GM19025 (cell line): ENCODE data around the gene TECTB.

ENCODE experiments used
- ATAC-seq: cut with Tn5 transposase; IDR thresholded peaks from one replicate; pipeline ENCODE4 v1.9.1; 2021; ENCODE audit warnings: mild to moderate bottlenecking, low read depth, moderate library complexity; ENCODE audit not compliant: unreplicated experiment

Gene TECTB

DNA sequence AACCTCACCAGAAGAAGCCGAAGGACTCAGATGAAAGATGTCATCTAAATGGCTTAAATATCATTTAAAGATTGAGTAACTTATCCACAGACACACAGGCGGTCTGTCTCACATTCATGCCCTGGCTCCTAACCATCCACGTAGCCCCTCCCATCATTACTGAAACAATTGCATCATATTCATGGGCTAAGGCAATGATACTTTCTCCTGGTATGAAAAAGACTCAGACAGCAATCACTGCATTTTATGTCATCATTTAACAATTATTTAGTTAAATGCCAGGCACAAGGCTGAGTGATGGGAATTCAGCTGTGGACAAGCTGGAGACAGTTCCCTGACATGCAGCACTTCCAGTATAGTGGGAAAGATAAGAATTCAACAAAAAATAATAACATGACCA lies 11.2 kb upstream of the TECTB start:
- no peak for ATAC-seq

DNA sequence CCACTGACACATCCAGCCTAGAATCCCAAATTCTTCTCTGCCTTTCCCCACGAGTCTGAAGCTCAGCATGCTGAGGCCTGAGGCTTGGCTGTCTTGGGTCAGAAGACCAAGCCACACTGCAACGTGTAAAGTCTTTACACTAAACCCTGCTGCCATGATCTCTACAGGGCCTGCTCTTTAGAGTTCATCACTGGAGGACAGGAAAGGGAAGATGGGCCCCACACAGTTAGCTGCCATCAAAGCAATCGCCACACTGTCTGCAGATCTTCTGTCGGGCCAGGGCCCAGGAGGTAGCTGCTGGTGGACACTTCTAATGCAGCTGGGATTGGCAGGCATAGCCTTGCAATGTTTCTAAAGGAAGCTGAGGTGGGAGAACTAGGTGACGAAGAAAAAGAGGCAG lies 8.4 kb upstream of the TECTB start:
- no peak for ATAC-seq

DNA sequence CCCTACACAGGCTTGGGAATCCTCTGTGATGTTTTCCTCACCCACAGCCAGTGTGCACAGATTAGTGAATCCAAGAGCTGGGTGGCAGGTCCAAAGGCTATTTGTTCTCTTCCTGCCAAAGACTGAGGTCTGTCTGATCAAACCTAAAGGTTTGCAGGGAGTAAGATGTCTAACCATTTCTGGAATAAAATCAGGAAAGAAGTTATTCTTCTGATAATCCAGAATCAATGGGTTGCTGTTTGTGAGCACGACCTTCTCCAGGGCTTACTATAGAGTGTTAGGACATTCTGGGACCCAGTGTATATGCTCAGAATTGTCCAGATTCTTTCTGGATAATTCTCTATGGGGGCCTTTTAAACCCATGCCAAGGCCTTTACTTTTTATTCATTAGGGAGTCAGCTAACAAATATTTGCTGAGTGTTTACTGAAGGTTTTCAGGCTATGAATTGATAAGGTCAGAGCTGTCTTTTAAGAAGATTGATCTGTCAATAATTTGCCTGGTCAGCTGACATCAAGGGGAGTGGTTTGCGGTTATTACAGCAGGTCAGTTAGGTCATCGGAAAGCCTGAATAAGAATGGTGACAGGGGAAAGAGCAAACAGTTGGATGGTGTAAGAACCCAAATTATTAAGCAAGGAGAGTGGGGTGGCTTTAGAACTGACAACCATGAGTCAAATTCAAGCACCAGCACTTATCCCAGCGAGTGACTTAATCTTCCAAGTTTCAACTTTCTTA lies 7.5 kb upstream of the TECTB start:
- no peak for ATAC-seq

DNA sequence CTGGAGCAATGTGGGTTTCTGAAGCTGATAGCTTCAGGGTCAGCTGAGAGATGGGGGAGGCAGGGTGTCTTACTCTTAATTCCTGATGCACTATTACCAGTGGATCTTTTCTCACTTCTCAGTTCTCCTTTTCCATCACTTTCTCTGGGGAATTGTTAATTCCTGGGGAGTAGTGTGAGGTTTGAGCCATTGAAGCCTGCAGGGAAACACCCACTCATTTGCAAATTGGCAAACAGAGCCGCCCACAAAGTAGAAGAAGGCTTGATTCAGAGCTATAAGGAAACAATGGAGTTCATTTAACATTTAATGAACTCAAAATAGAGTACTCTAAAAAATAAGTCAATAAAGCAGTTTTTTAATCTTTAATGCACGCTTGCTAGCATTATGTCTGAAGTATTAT lies 4.3 kb upstream of the TECTB start:
- ATAC-seq: no peak

DNA sequence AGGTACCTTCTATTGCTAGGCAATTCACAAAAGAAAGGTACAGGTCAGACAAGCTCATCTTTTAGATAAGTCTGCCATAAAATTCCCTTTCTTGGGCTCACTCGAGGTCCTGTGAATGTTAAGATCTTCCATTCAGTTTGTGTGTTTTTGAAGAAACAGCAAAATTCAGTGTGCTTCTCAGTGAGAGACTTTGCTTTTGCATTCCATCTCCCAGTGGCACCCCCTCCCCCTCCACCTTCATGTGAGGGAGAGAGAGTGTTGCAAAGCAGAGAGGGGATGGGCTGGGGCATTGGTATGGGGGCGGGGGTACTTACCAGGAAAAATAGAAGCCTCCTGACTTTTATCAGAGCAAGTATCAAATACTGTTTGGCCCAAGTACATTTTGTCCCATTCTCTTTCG lies 3.8 kb upstream of the TECTB start:
- ATAC-seq: no peak

DNA sequence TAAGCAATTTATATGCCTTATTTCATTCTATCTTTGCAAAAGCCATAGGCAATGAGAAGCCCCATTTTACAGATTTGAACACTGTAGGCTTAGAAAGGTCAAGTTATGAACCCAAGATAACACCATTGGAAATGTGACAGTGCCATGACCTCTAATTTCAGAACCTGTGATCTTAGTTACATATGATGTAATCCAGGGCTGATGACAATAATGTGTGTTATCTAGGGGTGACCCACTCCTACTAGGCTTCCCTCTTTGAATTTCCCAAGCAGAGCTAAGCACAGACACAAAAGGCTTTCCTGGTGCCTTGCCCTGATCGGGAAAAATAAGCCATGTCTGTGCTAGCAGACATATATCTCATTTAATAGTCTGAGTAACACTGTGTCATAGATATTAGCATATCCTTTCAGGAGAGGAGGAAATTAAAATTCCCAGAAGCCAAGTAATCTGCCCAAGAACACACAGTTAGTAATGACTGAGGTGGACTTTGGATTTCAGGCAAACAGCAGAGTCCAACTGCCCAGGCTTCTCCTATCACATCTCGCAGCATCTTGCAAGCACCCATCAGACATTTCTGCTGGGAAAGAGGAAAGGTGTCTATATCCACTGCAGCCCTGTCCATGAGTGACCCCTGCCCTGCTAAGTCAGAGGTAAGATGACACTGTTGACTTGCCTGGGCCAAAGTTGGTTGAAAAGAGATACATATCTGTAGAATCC lies 2.8 kb upstream of the TECTB start:
- ATAC-seq: no peak

DNA sequence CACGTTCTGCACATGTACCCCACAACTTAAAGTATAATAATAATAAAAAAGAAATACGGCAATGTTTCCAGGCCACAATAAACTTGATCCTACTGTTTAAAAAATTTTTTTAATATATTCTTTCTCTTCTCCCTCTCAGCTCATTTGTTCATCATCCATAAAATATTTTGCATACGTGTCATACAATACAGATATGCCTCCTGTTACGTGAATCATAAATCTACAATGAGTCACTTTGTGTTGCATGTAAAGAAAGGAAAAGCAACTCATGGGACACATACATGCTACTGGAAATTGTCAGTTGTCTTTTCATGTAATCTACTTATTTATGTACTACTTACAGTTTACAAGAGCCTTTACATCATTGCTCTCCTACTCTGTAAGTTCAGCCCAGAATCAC lies 1.1 kb upstream of the TECTB start:
- ATAC-seq: no peak

DNA sequence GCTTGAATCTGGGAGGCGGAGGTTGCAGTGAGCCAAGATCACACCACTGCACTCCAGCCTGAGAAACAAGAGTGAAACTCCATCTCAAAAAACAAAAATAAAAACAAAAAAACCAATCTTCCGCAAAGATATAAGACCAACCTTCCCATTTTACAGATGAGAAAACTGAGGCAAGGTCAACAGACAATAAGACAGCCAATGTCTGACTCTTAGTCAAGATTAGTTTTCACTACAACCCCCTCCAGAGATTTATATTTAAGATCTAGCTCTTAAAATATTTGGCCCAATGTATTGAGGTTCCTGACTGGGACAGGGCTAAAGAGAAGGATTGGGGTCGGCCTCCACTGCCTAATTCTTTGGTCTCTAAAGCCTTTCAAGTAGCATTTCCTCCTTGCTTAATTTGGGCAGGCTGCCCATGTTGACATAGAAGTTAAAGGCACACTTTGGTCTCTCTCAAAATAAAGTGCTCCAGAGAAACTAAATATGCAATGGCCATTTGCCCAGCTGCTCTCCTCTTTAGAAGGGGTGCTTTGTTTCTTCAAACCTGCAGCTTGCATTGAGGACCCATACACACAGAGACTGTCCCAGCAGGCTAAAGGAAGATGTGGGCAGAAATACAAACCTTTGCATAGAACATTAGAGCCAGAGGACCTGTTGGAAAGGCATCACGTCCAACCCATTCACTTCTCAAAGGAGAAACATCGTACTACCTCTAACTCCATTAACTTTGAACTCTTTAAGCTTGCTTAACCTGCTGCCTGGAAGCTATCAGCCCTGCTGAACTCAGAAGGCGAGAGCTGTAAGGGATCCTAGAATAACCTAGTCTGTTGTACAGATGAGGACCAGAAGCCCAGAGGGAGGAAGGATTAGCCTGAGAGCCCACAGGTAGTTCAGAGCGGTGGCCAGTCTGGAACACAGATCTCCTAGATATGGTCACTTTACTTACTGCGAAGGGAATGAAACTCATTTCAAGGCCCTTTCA lies 3.9 kb downstream of the TECTB start:
- no peak for ATAC-seq

DNA sequence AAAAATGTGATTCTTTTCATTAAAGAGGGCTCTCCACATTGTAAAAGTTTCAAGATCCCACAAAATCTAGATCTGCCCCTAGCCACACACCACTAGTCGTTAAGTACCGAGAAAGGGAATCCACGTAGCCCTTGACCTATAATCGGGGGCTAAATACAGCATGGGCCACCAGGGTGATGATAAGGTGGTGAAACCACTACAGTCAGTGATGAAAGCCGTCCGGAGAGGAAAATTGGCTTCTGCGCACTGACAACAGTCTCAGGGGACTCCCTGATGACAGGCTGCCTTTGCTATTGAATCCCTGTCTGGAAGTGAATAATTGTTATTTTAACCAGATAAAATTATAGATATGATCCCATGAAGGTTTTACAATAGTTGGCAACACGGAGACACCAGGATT lies 4.6 kb downstream of the TECTB start:
- ATAC-seq: no peak

DNA sequence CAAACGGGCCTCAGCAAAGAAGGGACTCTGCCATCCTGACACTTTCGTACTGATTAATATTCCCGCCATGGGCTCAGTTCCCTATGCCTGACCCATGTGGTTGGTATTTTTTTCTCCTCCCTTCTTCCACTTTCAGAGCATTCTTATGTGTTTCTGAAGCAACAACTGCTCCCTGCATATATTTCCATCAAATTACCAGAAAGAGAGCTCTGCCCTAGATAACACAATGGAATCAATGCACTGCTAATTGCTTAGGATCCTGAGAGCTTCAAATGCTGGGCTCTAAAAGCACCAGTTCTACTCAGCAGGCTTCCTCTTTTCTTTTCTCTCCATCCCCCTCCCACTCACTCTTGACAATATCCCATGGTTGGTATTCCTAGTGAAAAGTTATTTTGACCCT lies 5.3 kb downstream of the TECTB start:
- ATAC-seq: no peak

DNA sequence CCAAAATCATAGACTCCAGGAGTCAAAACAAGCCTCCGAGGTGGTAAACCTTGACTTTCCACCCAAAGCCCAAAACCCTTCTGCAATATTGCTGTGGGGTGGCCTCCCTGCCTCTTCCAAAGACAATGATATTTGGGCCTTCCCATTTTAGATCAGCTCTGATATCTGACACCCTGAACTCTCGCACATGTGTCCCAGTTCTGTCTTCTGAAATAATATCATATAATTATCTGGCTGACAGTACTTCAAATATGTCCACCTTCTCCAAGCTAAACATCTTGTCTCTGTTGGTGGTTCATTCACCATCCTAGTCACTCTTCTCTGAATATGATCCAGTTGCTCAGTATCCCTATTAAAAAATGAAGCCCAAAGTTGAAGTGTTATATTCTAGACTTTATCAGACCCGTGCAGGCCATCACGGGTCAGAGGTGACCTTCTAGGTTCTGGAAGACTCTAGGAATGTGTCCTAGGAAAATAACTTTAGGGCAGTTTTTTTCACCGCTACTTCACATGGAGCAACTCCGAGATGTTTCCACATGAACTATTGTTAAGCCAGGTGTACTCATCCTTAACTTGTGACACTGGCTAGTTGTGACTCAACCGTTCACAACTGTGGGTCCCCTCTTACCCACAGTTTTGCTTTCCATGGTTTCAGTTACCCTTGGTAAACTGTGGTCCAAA lies 6.3 kb downstream of the TECTB start:
- no peak for ATAC-seq

DNA sequence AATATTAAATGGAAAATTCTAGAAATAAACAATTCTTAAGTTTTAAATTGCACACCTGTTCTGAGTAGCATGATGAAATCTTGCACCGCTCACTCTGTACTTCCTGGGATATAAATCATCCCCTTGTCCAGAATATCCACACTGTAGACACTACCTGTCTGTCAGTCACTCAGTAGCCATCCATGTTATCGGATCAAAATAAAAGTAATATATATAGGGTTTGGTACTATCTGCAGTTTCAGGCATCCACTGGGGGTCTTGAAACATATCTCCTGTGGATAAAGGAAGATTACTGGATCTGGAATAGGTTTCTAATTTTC lies 6.8 kb downstream of the TECTB start:
- no peak for ATAC-seq

DNA sequence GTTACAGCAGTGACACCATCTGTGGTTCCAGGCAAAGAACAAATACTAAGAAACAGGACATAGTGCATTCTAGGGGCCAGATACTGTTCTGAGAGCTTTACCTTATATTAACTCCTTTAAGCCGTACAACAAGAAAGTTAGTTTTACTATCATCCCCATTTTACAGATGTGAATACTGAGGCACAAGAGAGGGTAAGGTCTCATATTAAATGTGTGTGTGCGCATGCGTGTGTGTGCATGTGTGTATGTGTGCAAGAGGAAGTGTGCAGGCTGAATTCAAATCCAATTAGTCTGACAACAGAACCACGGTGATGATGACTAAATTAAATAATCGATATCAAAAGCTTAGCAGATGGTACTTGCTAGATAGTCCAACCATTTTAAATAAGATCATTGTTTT lies 11.0 kb downstream of the TECTB start:
- no peak for ATAC-seq

DNA sequence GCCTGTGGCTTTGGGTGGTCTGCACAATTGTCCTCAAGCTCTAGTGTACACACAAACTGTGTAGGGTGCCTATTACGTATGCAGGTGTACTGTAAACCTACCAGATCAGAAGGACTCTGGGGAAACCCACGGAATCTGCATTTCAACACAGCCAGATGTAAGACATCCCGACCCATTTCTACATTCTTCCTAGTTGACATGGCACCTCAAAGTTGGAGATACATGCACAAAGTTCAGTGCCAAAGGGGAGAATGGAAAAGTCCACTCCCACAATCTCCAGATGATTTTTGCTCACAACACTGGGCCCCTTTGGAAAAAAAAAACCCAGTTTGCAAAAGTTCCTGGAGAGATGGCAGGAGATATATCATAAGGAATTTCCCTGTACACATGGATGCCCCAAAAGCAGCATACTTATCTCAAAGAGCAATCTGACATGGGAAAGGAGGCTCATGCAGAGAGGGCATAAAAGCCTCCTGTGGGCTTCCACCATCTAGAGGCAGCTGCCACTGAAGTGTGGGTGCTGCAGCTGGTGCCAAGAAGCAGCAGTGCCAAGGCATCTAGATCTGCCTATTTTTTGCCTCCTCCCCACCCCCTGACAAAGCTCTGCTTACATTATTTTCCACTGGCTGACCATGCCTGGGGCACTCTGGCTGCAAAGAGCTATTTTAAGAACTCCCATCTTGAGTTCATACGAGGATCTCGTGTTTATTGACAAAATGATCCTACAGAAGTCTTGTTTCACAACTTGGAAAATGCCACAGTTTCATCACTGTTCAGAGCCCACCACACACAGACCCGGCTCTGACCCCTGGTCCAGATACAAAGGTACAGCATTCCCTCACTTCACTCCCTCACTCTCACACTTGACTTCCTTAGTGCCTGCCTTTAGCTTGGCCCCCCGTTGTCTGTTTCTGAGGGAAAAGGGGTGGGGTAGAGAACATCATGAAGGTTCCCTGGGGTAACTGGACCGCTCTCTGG lies 12.9 kb downstream of the TECTB start:
- ATAC-seq: no peak

DNA sequence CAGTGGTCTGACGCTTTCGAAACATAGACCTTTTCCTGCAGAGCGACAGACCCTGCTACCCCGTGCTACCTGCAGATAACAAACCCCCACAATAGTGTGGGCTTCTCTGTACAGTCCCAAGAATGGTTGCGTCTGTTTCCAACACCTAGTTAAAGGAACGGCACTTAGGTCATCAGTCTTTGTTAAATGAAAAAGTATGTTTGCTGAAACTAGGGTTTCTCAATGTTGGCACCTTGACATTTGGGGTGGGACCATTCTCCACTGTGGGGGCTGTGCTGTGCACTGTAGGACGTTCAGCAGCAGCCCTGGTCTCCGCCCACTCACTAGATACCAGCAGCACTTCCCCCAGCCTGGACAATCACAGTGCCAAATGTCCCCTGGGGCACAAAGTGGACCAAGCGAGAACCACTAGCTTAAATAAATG lies 13.7 kb downstream of the TECTB start:
- no peak for ATAC-seq

DNA sequence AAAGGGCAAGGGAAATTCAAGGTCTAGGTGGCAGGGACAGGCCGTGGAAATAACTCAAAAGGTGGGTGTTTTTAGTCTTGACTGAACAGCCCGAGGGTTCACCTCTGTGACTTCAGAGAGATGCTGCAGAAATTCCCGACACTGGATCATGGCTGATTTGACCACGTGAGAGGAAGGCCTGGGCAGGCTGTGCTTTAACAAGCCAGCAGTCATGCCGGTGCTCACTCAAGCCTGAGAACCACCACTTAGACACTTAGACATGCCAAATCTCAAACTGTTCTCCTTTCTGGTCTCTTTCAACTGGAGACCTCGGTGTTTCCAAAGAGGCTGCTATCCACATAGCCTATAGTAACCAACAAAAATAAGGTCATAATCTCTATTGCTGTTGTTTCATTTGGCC lies 15.4 kb downstream of the TECTB start:
- ATAC-seq: no peak

DNA sequence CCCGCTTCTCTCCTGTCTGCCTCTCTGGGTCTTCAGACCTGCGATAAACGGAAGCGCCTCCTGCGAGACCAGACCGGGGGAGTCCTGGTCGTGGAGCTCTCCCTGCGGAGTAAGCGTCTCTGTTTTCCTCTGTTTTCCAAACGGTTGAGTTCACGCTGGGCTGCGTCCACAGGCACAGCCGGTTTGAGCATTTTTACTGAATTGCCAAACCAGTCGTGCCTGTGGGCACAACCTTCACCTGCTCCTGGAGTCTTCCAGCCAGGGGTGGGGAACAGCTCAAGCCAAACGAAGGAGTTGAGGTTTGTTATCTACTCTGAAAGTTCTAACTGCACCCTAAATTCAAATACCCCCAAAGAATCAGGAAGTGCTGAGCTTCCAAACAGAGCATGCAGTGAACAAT lies 16.3 kb downstream of the TECTB start:
- no peak for ATAC-seq

DNA sequence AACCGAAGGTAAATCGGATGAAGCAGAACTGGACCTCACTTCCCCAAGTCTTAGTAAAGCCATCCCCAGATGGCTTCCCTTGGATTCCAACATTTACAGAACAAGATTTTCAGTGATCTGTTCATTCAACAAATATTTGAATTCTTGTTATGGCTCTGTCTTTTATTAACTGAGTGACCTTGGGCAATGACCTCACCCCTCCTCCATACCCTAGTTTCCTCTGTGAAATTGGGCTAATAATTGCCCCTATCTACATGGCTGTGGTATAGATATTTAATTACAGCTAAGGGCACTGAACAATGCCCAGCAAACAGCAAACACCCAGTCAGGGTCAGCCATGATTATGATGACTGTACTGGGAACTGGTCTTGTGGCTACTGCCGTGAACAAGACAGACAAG lies 19.1 kb downstream of the TECTB start:
- no peak for ATAC-seq

DNA sequence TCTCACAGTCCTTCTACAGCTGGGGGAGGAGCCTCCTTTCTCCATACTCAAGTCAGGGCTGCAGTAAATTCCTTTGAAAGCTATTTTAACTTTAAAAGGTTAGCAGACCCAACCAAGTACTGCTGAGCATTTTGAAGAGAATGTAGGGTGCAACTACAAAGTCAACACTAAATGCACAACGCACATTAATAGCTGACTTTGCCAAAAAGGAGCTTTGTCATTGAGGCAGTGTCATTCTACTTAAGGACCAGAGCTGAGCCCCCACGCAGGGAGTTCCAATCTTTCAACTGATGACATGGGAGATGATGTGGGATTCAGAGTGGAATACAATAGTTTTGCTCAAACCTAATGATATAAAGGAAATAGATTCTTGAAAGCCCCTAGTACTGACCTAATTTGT lies 20.3 kb downstream of the TECTB start:
- no peak for ATAC-seq
